GM18519 (cell line): ENCODE data around the gene LIMA1.
"Not testable (repeated sequence)": the region's sequence is repeated elsewhere in the genome, so short reads cannot be mapped to it uniquely, and the experiment has no call there.

ENCODE experiments used
- ATAC-seq: cut with Tn5 transposase; IDR thresholded peaks from one replicate; pipeline ENCODE4 v1.9.1; 2021; ENCODE audit warnings: mild to moderate bottlenecking, moderate library complexity; ENCODE audit not compliant: unreplicated experiment, low FRiP score

LIMA1 gene

DNA sequence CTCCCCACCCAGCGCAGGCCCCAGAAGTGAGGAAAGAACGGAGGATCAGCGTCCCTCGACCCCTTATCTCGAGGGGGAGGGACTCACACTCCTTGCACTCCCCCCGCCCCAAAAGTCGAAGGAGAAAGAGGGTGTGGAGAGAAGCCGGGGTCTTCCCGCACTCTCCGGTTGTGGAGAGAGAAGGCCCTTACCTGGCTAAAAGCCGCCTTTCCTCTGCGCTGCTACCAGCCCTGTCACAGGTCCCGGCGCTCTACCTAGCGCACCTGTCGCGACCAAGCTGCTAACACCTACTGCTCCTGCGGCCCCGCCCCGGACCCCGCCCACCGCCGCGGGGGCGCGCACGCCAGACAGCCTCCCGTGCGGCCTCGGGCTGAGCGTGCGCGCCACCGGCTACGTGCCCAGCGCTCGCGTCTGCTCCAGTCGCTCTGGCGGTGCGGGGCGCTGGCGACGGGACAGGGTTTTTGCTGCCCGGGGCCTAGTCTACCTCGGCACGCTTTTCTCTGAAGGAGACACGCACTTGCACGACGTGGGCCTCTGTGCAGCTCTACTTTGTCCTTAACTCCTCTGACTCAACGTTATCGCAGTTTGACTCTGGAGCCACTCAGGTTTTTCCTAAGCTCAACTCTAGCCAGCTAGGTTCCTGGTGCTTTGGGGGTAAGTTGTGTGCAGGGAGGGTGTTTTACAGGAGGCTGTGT is at the start of gene LIMA1:
TSS of gene LIMA1 (minus strand) at position 292 of the 695 bp plus-strand sequence. CDS start 34,769 bp downstream, outside the sequence.
- peak; percentile 72 for ATAC-seq

GRCh38 chr12:50331745-50332144 is 48.4 kb upstream of the LIMA1 start:
- no peak for ATAC-seq

GRCh38 chr12:50328664-50329063 is 45.3 kb upstream of the LIMA1 start:
- ATAC-seq = not testable (repeated sequence)

DNA sequence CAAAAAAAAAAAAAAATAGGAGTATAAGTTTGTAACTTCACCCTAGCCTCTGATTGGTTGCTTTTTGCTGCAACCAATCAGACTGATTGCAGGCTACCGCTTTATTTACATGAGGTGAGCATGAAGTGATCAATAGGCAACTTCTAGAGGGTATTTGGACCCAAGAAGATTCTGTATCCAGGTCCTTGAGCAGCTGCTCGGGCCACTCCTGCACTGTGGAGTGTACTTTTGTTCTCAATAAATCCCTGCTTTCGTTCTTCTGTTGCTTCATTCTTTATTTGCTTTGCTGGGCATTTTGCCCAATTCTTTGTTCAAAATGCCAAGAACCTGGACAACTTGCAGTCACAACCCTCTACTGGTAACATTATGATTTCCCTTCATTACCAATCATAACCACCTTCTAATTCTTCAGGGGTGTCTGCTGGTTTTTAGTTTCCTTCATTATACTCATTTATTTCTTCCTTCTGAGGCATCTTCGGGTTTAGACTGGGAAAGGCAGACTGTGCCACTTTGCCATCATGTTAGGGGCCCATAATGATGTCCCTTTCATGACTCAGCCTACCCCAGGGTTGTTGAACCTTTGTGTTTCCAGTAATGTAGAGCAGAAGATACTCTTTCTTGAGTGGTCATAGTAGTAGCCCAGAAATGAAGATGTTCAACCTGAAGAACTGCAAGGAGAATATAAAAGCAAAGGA is 43.4 kb upstream of the LIMA1 start:
- no peak for ATAC-seq

DNA sequence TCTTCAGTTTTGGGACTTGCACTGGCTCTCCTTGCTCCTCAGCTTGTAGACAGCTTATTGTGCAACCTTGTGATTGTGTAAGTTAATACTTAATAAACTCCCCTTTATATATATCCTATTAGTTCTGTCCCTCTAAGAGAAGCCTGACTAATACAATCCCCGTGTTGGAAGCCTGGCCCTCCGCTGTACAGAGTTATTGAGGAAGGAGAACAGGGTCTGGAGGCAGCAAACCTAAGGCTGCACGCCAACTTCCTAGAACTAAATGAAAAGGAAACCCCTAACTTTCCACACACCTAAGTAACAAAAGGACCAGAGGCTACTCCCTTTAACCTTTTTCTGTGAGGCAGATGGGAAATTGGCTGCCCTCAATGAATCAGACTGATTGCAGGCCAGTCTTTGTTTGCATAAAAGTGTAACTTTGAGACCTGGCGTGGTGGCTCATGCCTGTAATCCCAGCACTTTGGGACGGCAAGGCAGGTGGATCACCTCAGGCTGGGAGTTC is 42.6 kb upstream of the LIMA1 start:
- ATAC-seq = no peak

DNA sequence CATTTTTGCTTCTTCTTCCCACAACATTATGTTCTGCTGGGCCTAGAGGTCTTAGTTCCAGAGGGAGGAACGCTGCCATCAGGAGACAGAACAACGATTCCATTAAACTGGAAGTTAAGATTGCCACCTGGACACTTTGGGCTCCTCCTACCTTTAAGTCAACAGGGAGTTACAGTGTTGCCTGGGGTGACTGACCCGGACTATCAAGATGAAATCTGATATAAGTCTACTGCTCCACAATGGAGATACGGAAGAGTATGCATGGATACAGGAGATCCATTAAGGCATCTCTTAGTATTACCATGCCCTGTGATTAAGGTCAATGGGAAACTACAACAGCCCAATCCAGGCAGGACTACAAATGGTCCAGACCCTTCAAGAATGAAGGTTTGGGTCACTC is 41.5 kb upstream of the LIMA1 start:
- not testable (repeated sequence) for ATAC-seq

DNA sequence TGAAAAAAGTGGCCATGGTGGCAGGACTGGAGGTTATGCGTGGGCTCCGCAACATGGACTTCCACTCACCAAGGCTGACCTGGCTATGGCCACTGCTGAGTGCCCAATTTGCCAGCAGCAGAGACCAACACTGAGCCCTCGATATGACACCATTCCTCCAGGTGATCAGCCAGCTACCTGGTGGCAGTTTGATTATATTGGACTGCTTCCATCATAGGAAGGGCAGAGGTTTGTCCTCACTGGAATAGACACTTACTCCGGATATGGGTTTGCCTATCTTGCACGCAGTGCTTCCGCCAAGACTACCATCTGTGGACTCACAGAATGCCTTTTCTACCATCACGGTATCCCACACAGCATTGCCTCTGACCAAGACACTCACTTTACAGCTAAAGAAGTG is 40.8 kb upstream of the LIMA1 start:
- ATAC-seq = not testable (repeated sequence)

DNA sequence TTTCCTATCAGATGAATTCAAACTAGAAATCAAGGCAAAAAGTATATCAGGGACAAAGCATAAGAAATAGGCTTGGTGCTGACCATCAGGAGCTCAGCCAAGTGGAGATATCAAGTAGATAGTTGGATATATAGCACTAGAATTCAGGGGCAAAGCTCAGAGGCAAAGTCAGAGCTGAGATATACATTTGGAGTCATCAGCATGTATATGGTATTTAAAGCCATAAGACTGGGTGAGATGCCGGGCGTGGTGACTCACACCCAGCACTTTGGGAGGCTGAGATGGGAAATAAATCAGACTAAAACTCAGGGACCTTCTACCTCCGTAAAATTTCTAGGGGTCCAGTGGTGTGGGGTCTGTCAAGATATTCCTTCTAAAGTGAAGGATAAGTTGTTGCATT is 38.9 kb upstream of the LIMA1 start:
- ATAC-seq = no peak

GRCh38 chr12:50317203-50317602 is 33.9 kb upstream of the LIMA1 start:
- ATAC-seq = no peak

DNA sequence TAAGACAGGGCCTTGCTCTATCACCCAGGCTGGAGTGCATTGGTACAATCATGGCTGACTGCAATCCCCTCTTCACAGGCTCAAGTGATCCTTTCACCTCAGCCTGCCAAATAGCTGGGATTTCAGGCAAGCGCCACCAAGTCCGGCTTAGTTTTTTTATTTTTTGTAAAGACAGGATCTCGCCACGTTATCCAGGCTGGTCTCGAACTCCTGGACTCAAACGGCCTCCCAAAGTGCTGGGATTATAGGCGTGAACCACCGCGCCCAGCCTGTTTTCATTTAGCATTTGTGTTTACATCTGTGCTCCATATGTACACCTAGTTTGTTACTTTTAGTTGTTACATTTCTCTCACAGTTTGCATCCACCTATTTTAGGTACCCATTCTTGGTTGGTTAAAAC is 32.5 kb upstream of the LIMA1 start:
- no peak for ATAC-seq

GRCh38 chr12:50314636-50315312 is 31.5 kb upstream of the LIMA1 start:
- no peak for ATAC-seq

DNA sequence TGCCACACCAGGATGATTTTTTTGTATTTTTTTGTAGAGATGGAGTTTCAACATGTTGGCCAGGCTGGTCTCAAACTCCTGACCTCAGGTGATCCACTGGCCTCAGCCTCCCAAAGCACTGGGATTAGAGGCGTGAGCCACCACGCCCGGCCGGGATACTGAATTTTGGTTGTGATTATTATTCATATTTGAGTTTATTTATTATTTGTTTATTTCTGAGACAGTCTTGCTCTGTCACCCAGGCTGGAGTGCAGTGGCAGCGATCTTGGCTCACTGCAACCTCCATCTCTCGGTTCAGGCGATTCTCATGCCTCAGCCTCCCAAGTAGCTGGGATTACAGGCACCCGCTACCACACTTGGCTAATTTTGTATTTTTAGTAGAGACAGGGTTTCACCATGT is 30.7 kb upstream of the LIMA1 start:
- not testable (repeated sequence) for ATAC-seq

DNA sequence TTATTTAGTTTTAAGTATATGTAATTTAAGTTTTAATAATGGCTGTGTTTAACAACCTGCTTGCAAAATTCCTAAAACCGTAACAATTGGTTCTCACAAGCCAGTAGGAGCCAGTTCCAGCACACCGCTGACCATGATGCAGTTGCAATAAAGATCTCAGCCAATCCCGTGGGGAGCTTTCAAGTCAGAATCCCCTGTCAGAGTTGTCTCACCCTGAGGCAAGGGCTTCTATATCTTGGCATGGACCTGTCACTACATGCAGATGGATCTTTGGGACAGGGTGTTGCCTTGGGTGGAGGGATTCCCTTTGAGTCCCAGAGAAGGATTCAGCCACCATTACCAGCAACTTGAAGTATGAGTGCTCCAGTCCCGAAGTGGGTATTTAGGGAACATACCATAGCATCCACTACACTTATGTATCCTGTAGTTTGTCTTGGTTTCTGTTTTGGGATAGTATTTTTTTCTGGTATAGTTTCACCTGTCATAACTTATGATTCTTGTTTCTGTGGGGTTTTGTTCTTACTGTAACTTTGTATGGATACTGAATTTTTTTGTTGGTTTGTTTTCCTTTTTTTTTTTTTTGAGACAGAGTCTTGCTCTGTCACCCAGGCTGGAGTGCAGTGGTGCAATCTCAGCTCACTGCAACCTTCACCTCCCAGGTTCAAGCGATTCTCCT is 30.1 kb upstream of the LIMA1 start:
- no peak for ATAC-seq

DNA sequence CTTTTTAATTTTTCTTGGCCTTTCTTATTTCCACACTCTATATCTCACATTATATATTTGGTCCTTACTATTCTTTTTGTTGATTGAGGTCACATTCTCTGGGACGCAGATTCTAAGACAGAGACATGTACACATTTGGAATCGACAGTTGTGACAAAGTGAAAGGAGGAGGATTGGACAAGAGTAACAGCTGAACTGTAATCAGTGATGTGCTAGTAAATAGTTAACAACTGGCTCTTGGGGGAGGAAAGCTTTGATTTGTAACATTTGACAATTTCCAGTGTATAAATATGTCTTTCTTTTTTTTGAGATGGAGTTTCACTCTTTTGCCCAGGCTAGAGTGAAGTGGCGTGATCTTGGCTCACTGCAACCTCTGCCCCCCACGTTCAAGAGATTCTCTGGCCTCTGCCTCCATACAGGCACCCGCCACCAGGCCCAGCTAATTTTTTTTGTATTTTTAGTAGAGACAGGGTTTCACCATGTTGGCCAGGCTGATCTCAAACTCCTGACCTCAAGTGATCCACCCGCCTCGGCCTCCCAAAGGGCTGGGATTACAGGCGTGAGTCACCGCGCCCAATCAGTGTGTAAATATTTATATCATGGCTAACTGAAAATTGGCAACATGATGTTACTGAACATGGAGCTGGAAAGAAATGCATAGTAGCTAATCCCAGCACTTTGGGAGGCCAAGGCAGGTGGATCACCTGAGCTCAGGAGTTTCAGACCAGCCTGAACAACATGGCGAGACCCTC is 28.7 kb upstream of the LIMA1 start:
- not testable (repeated sequence) for ATAC-seq

DNA sequence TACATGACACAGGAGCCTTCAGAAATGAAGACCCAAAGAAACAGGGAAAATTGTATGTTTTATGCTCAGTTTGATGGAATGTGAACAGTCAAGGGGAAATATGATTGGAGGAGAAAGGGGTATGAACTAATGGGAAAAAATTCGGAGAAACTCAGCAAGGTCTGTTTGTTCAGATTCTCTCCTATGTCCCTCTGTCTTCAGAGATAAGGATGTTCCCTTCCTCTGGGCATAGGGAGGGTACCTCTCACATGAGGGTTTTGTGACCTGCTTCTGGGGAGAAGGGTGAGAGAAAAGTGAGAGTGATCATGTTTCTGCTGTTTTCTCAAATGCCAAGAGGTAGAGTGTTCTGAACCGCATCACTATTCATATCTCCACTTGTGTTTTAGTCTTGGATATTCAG is 26.6 kb upstream of the LIMA1 start:
- no peak for ATAC-seq

GRCh38 chr12:50302686-50303085 is 19.4 kb upstream of the LIMA1 start:
- ATAC-seq = no peak

GRCh38 chr12:50297996-50298395 is 14.7 kb upstream of the LIMA1 start:
- no peak for ATAC-seq

GRCh38 chr12:50297027-50297426 is 13.7 kb upstream of the LIMA1 start:
- no peak for ATAC-seq

DNA sequence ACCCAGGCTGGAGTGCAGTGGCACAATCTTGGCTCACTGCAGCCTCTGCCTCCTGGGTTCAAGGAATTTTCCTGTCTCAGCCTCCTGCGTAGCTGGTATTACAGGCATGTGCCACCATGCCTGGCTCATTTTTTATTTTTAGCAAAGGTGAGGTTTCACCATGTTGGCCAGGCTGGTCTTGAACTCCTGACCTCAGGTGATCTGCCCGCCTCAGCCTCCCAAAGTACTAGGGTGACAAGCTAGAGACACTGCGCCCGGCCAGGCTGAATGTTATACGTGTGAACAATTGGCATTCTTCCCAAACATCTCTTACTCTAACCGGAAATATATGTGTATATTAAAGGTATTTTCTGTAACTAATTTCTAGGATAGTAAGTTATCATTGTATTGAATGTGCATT is 13.2 kb upstream of the LIMA1 start:
- no peak for ATAC-seq

- ATAC-seq = no peak
Measured at GRCh38 chr12:50291377-50291776, 8.1 kb upstream of the LIMA1 start.
